Heart right ventricle (tissue), 16 donors: ENCODE measurements around the gene C2CD4C. TPM values are rescaled to one million over a fixed set of nuclear protein-coding genes. Genes with fewer than 3 reads are reported as not detected.

Experiments used
- ATAC-seq, 8 donors: fragments of 200-7000 bp; cut with Tn5 transposase; one replicate each; pipeline ENCODE4 v1.9.1; 2020; ENCODE audit warnings: mild to moderate bottlenecking in 8 of 8, moderate library complexity in 8 of 8, moderate number of reproducible peaks in 1 of 8
- DNase-seq, 2 donors: peaks; one replicate each; pipeline ENCODE4 v3.0.0-alpha.2; 2020
- H3K27ac ChIP-seq, 10 donors: fragments of 200-600 bp; sonication (generic) in 2 of 10; one replicate each; pipeline versions ENCODE4 v1.5.0 to v1.8.0; 2020 to 2022; ENCODE audit warnings: mild to moderate bottlenecking in 3 of 10
- H3K27me3 ChIP-seq, 7 donors: fragments of 200-600 bp; one replicate each; pipeline ENCODE4 v1.8.0; 2021 to 2022; ENCODE audit warnings: mild to moderate bottlenecking in 2 of 7
- H3K36me3 ChIP-seq, 9 donors: fragments of 200-600 bp; sonication (generic) in 1 of 9; one replicate each; pipeline versions ENCODE4 v1.5.0 to v1.8.0; 2020 to 2022; ENCODE audit warnings: mild to moderate bottlenecking in 2 of 9
- H3K4me1 ChIP-seq, 9 donors: fragments of 200-600 bp; sonication (generic) in 1 of 9; one replicate each; pipeline versions ENCODE4 v1.5.0 to v1.8.0; 2020 to 2022; ENCODE audit warnings: mild to moderate bottlenecking in 4 of 9
- H3K4me3 ChIP-seq, 10 donors: fragments of 200-600 bp; sonication (generic) in 2 of 10; one replicate each; pipeline versions ENCODE4 v1.5.0 to v1.8.0; 2020 to 2022; ENCODE audit warnings: mild to moderate bottlenecking in 7 of 10, moderate library complexity in 2 of 10
- H3K9me3 ChIP-seq, 11 donors: fragments of 200-600 bp in 10 of 11; sonication (generic) in 2 of 11; one replicate each; pipeline versions ENCODE4 v1.5.0 to v1.8.0; 2013 to 2022; ENCODE audit warnings: mild to moderate bottlenecking in 2 of 11, control low read depth in 1 of 11, moderate library complexity in 1 of 11
- CTCF ChIP-seq, 9 donors: fragments of 200-600 bp; sonication (generic) in 2 of 9; IDR thresholded peaks; one replicate each; pipeline versions ENCODE4 v1.5.0 to v1.8.0; 2021 to 2022; ENCODE audit warnings: antibody characterized with exemption in 9 of 9, mild to moderate bottlenecking in 5 of 9, moderate library complexity in 1 of 9
- WGBS, 2 donors: extraction: QIAGEN DNeasy Blood & Tissue Kit; methylation state at CpG; one replicate each; pipeline ENCODE4 v1.1.7; 2013; ENCODE audit warnings: inconsistent platforms in 1 of 2; 5-methylcytosine and 5-hydroxymethylcytosine counted together
- intact Hi-C, 10 donors: fragments of 100-400 bp; cut with DNase I; formaldehyde crosslinking; loops; one replicate each; pipeline versions ENCODE4 v1.11.1 to v1.14.2; 2022
- polyA plus RNA-seq, 2 donors: library from polyadenylated mRNA; stranded (reverse); fragments of 200-250 nt; gene quantifications; one replicate each; pipeline ENCODE4 v1.2.3, GENCODE V29; 2013
- total RNA-seq, 10 donors: library from RNA; stranded (reverse); fragmentation: NEBNext Ultra II Directional in 3 of 10; extraction: Animal tissue kit (Norgen Biotek cat#: 25700) in 3 of 10; gene quantifications; one replicate each; pipeline versions ENCODE4 v1.2.1 to v1.2.4, GENCODE V29; 2021 to 2023
- donor health status: Arrhythmogenic right ventricular cardiomyopathy.
- donor health status: ischemic (EF 13 %, LVEDD 7.1; RV severe dilation, severe dysfunction).
- donor health status: healthy with polysubstance abuse.
- donor health status: DM: no; HTN: yes; CAD: no.
- donor health status: DM: no; HTN: no; CAD: no.
- donor health status: ischemic (EF 25% LVEDD 6.9; RV normal size, moderate dysfunction).
- donor health status: ischemic (EF 25% LVEDD 5.7; RV mildly dilated, moderate dysfunction).
- donor health status: healthy.
- donor health status: DM: yes; HTN: yes; CAD: no.
- donor health status: Ischemic cardiomyopathy.
- donor health status: ischemic (EF 35%, LVEDD 5.7; RV mildly dilated, moderate dysfunction).
- donor health status: nonischemic (EF 11% LVEDD 7.7; RV severe dilation, severe dysfunction).
- donor health status: DM: yes; HTN: yes; CAD: no.
- donor health status: PGD.
- donor health status: ischemic (EF 29% LVEDD 5.4; RV normal size, mild dysfunction).
- donor health status: nonischemic (EF 23%, LVEDD 6.1; RV moderate dilation, normal function).

C2CD4C gene
- total and polyA plus RNA-seq, 12 donors, result 0.26 to 2.2 (median 0.79) TPM

- no peak overlapping the region for H3K4me3 ChIP-seq
- H3K27ac ChIP-seq, result no peak overlapping the region
- no peak for TF ChIP-seq CTCF (IDR thresholded peaks at IDR 0.05)
- DNase-seq (no peak), ATAC-seq (peak in 1 of 8 donors; percentile 33)
- H3K36me3 ChIP-seq, result peaks cover 0 to 16% (median 0%) of the 10 kb centered on the region in 9 donors
- no peaks in the 10 kb centered on the region for H3K27me3 ChIP-seq
- no peaks in the 10 kb centered on the region for H3K9me3 ChIP-seq
- peaks cover 0 to 9% (median 0%) of the 10 kb centered on the region in 9 donors for H3K4me1 ChIP-seq
- 57 to 64% methylated on average over 23 of the region's 23 CpGs for WGBS, 2 donors
- intact Hi-C loops, result no loop called here
These were observed 32.4 kb upstream of the C2CD4C start for GRCh38 chr19:441213-441836.

GRCh38 chr19:440391-441212 lies 31.7 kb upstream of the C2CD4C start:
- peaks cover 0 to 9% (median 0%) of the 10 kb centered on the region in 9 donors for H3K4me1 ChIP-seq
- WGBS, 2 donors, result 88 to 89% methylated on average over 48 of the region's 48 CpGs
- TF ChIP-seq CTCF (IDR thresholded peaks at IDR 0.05), result no peak
- no peak overlapping the region for H3K4me3 ChIP-seq
- H3K9me3 ChIP-seq, result no peaks in the 10 kb centered on the region
- no peak overlapping the region for H3K27ac ChIP-seq
- intact Hi-C loops, result no loop called here
- ATAC-seq (no peak), DNase-seq (no peak)
- H3K27me3 ChIP-seq, result no peaks in the 10 kb centered on the region
- H3K36me3 ChIP-seq, result peaks cover 0 to 20% (median 0%) of the 10 kb centered on the region in 9 donors

- ATAC-seq (no peak), DNase-seq (no peak)
- 89 to 90% methylated on average over 27 of the region's 27 CpGs for WGBS, 2 donors
These were observed 30.4 kb upstream of the C2CD4C start for GRCh38 chr19:439167-439900.

More at GRCh38 chr19:439167-439900, 30.4 kb upstream of the C2CD4C start:
- no peak for TF ChIP-seq CTCF (IDR thresholded peaks at IDR 0.05)
- Histone ChIP-seq H3K4me3 (no peak overlapping the region), H3K27me3 (no peaks in the 10 kb centered on the region), H3K27ac (no peak overlapping the region), H3K4me1 (peaks cover 0 to 9% (median 0%) of the 10 kb centered on the region in 9 donors), H3K9me3 (no peaks in the 10 kb centered on the region), H3K36me3 (peaks cover 0 to 26% (median 0%) of the 10 kb centered on the region in 9 donors)
- intact Hi-C loops, result no loop called here
